OCI-LY3 (cell line): Measurements from ENCODE around the gene USF3.

Source experiments
- H2AFZ ChIP-seq: fragments of 200-600, 300-600 bp; shearing (Covaris generic); 2 replicates; pipeline ENCODE4 v1.6.0; 2014; ENCODE audit warnings: antibody characterized with exemption, low read depth, low read length
- H3K27ac ChIP-seq: fragments of 200-600, 300-600 bp; sonication (generic); 2 replicates; pipeline ENCODE4 v1.5.1; 2014; ENCODE audit warnings: mild to moderate bottlenecking, low read length, moderate library complexity, mixed read lengths
- H3K27me3 ChIP-seq: fragments of 200-600, 300-600 bp; sonication (generic); 2 replicates; pipeline ENCODE4 v1.6.1; 2014; ENCODE audit warnings: low read depth, low read length, mixed read lengths
- H3K36me3 ChIP-seq: fragments of 200-600, 300-600 bp; sonication (generic); replicated peaks from 2 replicates; pipeline ENCODE3; 2014; ENCODE audit warnings: low read depth, low read length, mixed read lengths
- H3K4me1 ChIP-seq: fragments of 300-600, 200-600 bp; sonication (generic); 2 replicates; pipeline ENCODE4 v1.6.1; 2014; ENCODE audit warnings: low read length, mixed read lengths
- H3K4me2 ChIP-seq: fragments of 200-600, 300-600 bp; sonication (generic); 2 replicates; pipeline ENCODE4 v1.6.1; 2014; ENCODE audit warnings: low read length, mixed read lengths
- H3K4me3 ChIP-seq: fragments of 300-600, 200-600 bp; sonication (generic); 2 replicates; pipeline ENCODE4 v1.5.1; 2014; ENCODE audit warnings: antibody characterized with exemption, mild to moderate bottlenecking, low read length, moderate library complexity
- H3K79me2 ChIP-seq: fragments of 300-600, 200-600 bp; shearing (Covaris generic); 2 replicates; pipeline ENCODE4 v1.6.1; 2014; ENCODE audit warnings: mild to moderate bottlenecking, low read length, mixed read lengths
- H3K9ac ChIP-seq: fragments of 300-600, 200-600 bp; shearing (Covaris generic); 2 replicates; pipeline ENCODE4 v1.6.0; 2014; ENCODE audit warnings: mild to moderate bottlenecking, low read length, moderate library complexity
- H3K9me3 ChIP-seq: fragments of 200-600, 300-600 bp; shearing (Covaris generic); 2 replicates; pipeline ENCODE4 v1.6.1; 2014; ENCODE audit warnings: low read length, mixed read lengths; ENCODE audit not compliant: insufficient read depth
- H4K20me1 ChIP-seq: fragments of 200-600, 300-600 bp; sonication (generic); 2 replicates; pipeline ENCODE4 v1.6.1; 2016; ENCODE audit warnings: low read length, mixed read lengths; ENCODE audit not compliant: insufficient read depth
- CTCF ChIP-seq: fragments of 200-600, 300-600 bp; sonication (generic); IDR thresholded peaks from 2 replicates; pipeline ENCODE4 v1.5.1; 2014; ENCODE audit warnings: antibody characterized with exemption, low read length, low read depth
- EZH2phosphoT487 ChIP-seq: fragments of 200-600 bp; shearing (Covaris generic); IDR thresholded peaks from 2 replicates; pipeline ENCODE4 v1.6.1; 2018; ENCODE audit warnings: antibody characterized with exemption, mixed run types, low read depth

USF3 gene

GRCh38 chr3:113649174-113649845 is 47.1 kb downstream of the USF3 start:
- no peaks in the 10 kb centered on the region for H3K4me1 ChIP-seq
- no peak overlapping the region for H3K4me2 ChIP-seq
- H3K27me3 ChIP-seq: no peaks in the 10 kb centered on the region
- no peak for TF ChIP-seq CTCF
- no peak for TF ChIP-seq EZH2phosphoT487
- no peak overlapping the region for H3K9ac ChIP-seq
- H2AFZ ChIP-seq: no peak overlapping the region
- H3K4me3 ChIP-seq: no peak overlapping the region
- no peak overlapping the region for H3K27ac ChIP-seq
- no peaks in the 10 kb centered on the region for H3K36me3 ChIP-seq
- H3K79me2 ChIP-seq: no peaks in the 10 kb centered on the region
- H4K20me1 ChIP-seq: no peaks in the 10 kb centered on the region
- peaks cover 10% of the 10 kb centered on the region for H3K9me3 ChIP-seq

- H3K9me3 ChIP-seq: peaks cover 17% of the 10 kb centered on the region
- H3K4me1 ChIP-seq: no peaks in the 10 kb centered on the region
- TF ChIP-seq EZH2phosphoT487 (no peak), CTCF (no peak)
- no peaks in the 10 kb centered on the region for H3K79me2 ChIP-seq
- no peak overlapping the region for H3K4me3 ChIP-seq
- no peak overlapping the region for H3K27ac ChIP-seq
- H2AFZ ChIP-seq: no peak overlapping the region
- H3K27me3 ChIP-seq: no peaks in the 10 kb centered on the region
- no peak overlapping the region for H3K9ac ChIP-seq
- no peaks in the 10 kb centered on the region for H4K20me1 ChIP-seq
- no peak overlapping the region for H3K4me2 ChIP-seq
- H3K36me3 ChIP-seq: no peaks in the 10 kb centered on the region
Observed at GRCh38 chr3:113648524-113648923, 47.9 kb downstream of the USF3 start.

GRCh38 chr3:113643583-113643982 is 52.9 kb downstream of the USF3 start:
- no peak overlapping the region for H3K27ac ChIP-seq
- no peak overlapping the region for H3K4me3 ChIP-seq
- H2AFZ ChIP-seq: no peak overlapping the region
- TF ChIP-seq EZH2phosphoT487: no peak
- no peak for TF ChIP-seq CTCF
- peaks cover 17% of the 10 kb centered on the region for H3K9me3 ChIP-seq
- no peaks in the 10 kb centered on the region for H3K79me2 ChIP-seq
- H3K4me1 ChIP-seq: no peaks in the 10 kb centered on the region
- H3K27me3 ChIP-seq: no peaks in the 10 kb centered on the region
- H4K20me1 ChIP-seq: no peaks in the 10 kb centered on the region
- no peak overlapping the region for H3K4me2 ChIP-seq
- H3K36me3 ChIP-seq: no peaks in the 10 kb centered on the region
- no peak overlapping the region for H3K9ac ChIP-seq

GRCh38 chr3:113638910-113639309 is 57.5 kb downstream of the USF3 start:
- Histone ChIP-seq H3K4me1 (no peaks in the 10 kb centered on the region), H3K9me3 (peaks cover 3% of the 10 kb centered on the region; the same call in 1 of the 2 replicates), H3K27ac (no peak overlapping the region), H3K4me2 (no peak overlapping the region), H3K27me3 (no peaks in the 10 kb centered on the region), H3K9ac (no peak overlapping the region), H2AFZ (no peak overlapping the region), H3K79me2 (no peaks in the 10 kb centered on the region), H3K4me3 (no peak overlapping the region), H4K20me1 (no peaks in the 10 kb centered on the region), H3K36me3 (no peaks in the 10 kb centered on the region)
- TF ChIP-seq CTCF: no peak
- no peak for TF ChIP-seq EZH2phosphoT487
